ENCODE measurements around the gene LRFN2.

DNA sequence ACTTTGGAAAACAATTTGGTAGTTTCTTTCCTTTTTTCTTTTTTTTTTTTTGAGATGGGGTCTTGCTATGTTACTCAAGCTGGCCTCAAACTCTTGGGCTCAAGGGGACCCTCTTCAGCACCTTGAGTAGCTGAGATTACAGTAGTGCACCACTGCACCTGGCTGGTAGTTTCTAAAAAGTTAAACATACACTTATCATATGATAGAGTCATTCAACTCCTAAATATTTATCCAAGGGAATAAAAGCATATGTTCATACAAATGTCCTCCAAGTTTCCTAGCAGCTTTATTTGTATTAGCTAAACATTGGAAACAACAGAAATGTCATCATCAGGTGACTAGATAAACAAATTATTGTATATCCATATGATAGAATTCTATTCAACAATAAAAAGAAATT is 213.9 kb downstream of the LRFN2 start:
- no peak for TF ChIP-seq POLR2AphosphoS5 (IDR thresholded peaks at IDR 0.05)
- TF ChIP-seq, protein P1, sequence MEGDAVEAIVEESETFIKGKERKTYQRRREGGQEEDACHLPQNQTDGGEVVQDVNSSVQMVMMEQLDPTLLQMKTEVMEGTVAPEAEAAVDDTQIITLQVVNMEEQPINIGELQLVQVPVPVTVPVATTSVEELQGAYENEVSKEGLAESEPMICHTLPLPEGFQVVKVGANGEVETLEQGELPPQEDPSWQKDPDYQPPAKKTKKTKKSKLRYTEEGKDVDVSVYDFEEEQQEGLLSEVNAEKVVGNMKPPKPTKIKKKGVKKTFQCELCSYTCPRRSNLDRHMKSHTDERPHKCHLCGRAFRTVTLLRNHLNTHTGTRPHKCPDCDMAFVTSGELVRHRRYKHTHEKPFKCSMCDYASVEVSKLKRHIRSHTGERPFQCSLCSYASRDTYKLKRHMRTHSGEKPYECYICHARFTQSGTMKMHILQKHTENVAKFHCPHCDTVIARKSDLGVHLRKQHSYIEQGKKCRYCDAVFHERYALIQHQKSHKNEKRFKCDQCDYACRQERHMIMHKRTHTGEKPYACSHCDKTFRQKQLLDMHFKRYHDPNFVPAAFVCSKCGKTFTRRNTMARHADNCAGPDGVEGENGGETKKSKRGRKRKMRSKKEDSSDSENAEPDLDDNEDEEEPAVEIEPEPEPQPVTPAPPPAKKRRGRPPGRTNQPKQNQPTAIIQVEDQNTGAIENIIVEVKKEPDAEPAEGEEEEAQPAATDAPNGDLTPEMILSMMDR (IDR thresholded peaks at IDR 0.05) = no peak
